Vagina (tissue), 2 donors: Measurements from ENCODE around the gene KAZALD1. TPM values are rescaled to one million over a fixed set of nuclear protein-coding genes. Genes with fewer than 3 reads are reported as not detected.
A peak's percentile ranks its signal among the peaks of the same experiment; 100 is the strongest.

Source experiments
- DNase-seq, 2 donors: peaks; one replicate each; pipeline ENCODE4 v3.0.0-alpha.2; 2017; ENCODE audit errors: extremely low spot score in 2 of 2
- H3K27ac ChIP-seq: fragments of 200-600 bp; sonication (generic); one replicate; pipeline ENCODE4 v1.5.1; 2019
- H3K27me3 ChIP-seq: fragments of 200-600 bp; sonication (generic); one replicate; pipeline ENCODE4 v1.5.1; 2019
- H3K36me3 ChIP-seq, 2 donors: fragments of 200-600 bp; sonication (generic); one replicate each; pipeline ENCODE4 v1.5.1; 2017 to 2019
- H3K4me1 ChIP-seq: fragments of 200-600 bp; sonication (generic); one replicate; pipeline ENCODE4 v1.5.1; 2019
- H3K4me3 ChIP-seq, 2 donors: fragments of 200-600 bp; sonication (generic); 1 replicate in 1 of 2; 2 replicates in 1 of 2; pipeline ENCODE4 v1.5.1; 2016 to 2019
- H3K9me3 ChIP-seq: fragments of 200-600 bp; sonication (generic); one replicate; pipeline ENCODE4 v1.5.1; 2019
- CTCF ChIP-seq, 3 experiments: fragments of 450-650 bp in 2 of 3; fragments of 200-600 bp in 1 of 3; sonication (generic) in 1 of 3; IDR thresholded peaks; one replicate each; pipeline ENCODE4 v1.5.1; 2017 to 2019; ENCODE audit warnings: antibody characterized with exemption in 3 of 3, mild to moderate bottlenecking in 2 of 3, moderate library complexity in 2 of 3
- POLR2A ChIP-seq, 2 donors: fragments of 450-650 bp; IDR thresholded peaks; one replicate each; pipeline ENCODE4 v1.6.1; 2017; ENCODE audit warnings: antibody characterized with exemption in 2 of 2, mild to moderate bottlenecking in 2 of 2, moderate library complexity in 2 of 2
- POLR2AphosphoS5 ChIP-seq, 2 donors: sonication (generic); formaldehyde crosslinking; IDR thresholded peaks; one replicate each; pipeline ENCODE4 v1.9.0; 2017; ENCODE audit warnings: antibody characterized with exemption in 2 of 2, mild to moderate bottlenecking in 2 of 2, low read depth in 1 of 2; ENCODE audit not compliant: insufficient read depth in 1 of 2
- intact Hi-C: fragments of 100-400 bp; cut with DNase I; formaldehyde crosslinking; loops from one replicate; pipeline ENCODE4 v1.15.1; 2023
- total RNA-seq: library from RNA; depleted of rRNA; stranded (reverse); fragments of >200 nt; gene quantifications from one replicate; pipeline ENCODE4 v1.2.3, GENCODE V29; 2016

Gene KAZALD1
- total RNA-seq, 1 donor from 2014 or later: 4.2 TPM

DNA sequence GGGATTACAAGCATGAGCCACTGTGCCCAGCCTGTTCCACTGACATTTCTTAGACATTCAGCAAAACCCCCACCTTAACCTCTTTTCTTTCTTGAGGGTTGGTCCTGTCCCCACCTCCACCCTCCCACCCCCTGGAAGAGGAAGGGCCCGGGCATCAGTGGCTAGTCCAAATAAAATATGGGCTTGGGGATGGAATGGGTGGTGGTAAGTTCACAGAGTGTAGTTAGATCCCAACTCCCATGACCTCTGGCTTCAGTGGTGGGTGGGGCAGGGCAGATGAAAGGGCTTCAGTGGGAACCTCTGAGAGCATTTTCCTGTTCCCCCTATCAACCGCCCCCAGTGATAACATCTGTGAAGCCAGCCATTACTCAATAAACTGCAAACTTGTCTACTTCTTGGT is 20.9 kb upstream of the KAZALD1 start:
- TF ChIP-seq CTCF (IDR thresholded peaks at IDR 0.05) (no peak), POLR2AphosphoS5 (IDR thresholded peaks at IDR 0.05; ENCODE audit: insufficient read depth in 1 of 2, low read depth in 1 of 2) (no peak), POLR2A (IDR thresholded peaks at IDR 0.05) (no peak)

DNA sequence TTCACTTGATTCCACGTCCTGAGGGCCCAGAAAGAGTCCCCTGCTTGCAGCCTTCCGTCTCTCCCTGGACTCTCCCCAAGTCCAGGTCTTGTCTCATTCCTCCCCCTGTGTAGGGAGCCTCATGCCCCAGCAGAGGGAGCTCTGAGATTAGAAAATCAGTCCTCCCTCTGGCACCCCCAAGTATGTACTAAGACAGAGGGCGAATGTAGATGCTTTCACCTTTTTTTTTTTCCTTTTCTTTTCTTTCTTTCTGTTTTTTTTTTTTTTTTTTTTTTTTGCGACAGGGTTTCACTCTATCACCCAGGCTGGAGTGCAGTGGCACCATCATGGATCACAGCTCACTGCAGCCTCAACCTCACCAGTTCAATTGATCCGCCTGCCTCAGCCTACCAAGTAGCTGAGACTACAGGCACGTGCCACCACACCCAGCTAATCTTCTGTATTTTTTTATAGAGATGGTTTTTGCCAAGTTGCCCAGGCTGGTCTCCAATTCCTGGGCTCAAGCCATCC is 20.5 kb upstream of the KAZALD1 start:
- TF ChIP-seq POLR2A (IDR thresholded peaks at IDR 0.05) (no peak), POLR2AphosphoS5 (IDR thresholded peaks at IDR 0.05; ENCODE audit: insufficient read depth in 1 of 2, low read depth in 1 of 2) (peak in 1 of 2 donors; percentile 43), CTCF (IDR thresholded peaks at IDR 0.05) (peak; percentile 50 to 71 (median 50))
- no peaks in the 10 kb centered on the region for H3K27me3 ChIP-seq
- peak overlapping the region; percentile 82 for H3K27ac ChIP-seq
- intact Hi-C loops: no loop called here
- no peaks in the 10 kb centered on the region for H3K9me3 ChIP-seq
- peaks cover 14% of the 10 kb centered on the region for H3K4me1 ChIP-seq
- no peak for DNase-seq
- peaks cover 0 to 23% of the 10 kb centered on the region in 2 donors for H3K36me3 ChIP-seq
- no peak overlapping the region for H3K4me3 ChIP-seq

More for the DNA sequence above, 20.9 kb upstream of the KAZALD1 start:
- Histone ChIP-seq H3K27me3 (no peaks in the 10 kb centered on the region), H3K4me1 (peaks cover 14% of the 10 kb centered on the region), H3K4me3 (no peak overlapping the region), H3K36me3 (peaks cover 0 to 28% of the 10 kb centered on the region in 2 donors), H3K9me3 (no peaks in the 10 kb centered on the region), H3K27ac (no peak overlapping the region)
- intact Hi-C loops: no loop called here
- DNase-seq: no peak

DNA sequence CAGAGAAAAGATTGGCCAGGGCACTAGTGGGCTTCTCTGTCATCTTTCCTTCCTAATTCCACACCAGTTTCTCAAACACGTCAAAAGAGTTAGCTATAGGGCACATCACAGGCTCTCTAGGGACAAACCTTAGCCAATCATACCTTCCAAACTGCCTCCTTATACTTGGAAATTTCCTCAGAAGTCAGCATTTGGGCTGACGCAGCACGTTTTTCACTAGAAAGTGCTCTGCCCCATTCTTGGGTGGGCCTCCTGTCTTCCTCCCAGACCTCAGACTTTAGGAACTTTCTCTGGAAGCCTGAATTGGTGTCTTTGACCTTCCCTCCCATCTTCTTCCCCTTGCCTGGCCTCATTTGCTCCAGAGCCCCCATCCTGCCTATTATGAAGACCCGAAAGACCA is 19.7 kb upstream of the KAZALD1 start:
- peaks cover 14% of the 10 kb centered on the region for H3K4me1 ChIP-seq
- intact Hi-C loops: loop anchor here (1.0 kb wide), 1 partner anchor 21 kb away; no protein-coding TSS in a partner anchor
- peak overlapping the region; percentile 82 for H3K27ac ChIP-seq
- H3K27me3 ChIP-seq: no peaks in the 10 kb centered on the region
- no peak for DNase-seq
- H3K4me3 ChIP-seq: peak overlapping the region; percentile 45 to 50
- H3K9me3 ChIP-seq: no peaks in the 10 kb centered on the region
- H3K36me3 ChIP-seq: peaks cover 0 to 15% of the 10 kb centered on the region in 2 donors
- TF ChIP-seq CTCF (IDR thresholded peaks at IDR 0.05): no peak
- no peak for TF ChIP-seq POLR2A (IDR thresholded peaks at IDR 0.05)
- no peak for TF ChIP-seq POLR2AphosphoS5 (IDR thresholded peaks at IDR 0.05; ENCODE audit: insufficient read depth in 1 of 2, low read depth in 1 of 2)

DNA sequence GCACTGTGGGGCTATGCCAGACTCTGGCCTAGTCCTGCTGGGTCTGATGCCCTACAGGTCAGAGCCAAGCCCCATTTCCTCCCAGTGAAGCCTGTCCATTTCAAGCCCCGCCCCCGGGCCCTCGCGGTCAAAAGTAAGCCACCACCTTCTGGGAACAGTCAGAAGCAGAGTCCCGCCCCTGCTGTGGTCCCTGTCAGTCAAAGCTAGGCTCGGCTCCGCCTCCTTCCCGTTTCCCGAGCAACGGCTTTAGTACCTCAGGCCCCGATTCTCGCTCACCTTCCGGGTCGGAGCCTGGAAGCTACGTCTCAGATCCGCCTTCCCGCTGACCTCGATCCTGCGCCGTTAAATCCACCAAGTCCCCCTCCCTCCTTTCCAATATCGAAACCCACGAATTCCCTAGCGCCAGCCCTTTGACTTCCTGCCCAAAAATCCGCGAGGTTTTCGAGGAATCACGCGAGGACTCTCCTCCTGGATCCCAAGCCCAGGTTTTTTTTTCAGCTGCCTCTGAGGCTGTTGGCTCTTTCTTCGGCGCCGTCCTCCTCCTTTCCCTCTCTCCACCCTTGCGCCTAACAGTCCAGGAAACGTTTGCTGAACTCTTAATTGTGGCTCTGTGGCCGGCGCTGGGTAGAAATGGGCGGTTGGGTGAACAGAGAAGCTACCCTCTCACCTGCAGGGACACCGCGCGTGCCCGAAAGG is 19.0 kb upstream of the KAZALD1 start:
- Histone ChIP-seq H3K27me3 (no peaks in the 10 kb centered on the region), H3K4me3 (peak overlapping the region; percentile 45 to 50)
- intact Hi-C loops: loop anchor here (1.0 kb wide), 1 partner anchor 20 kb away; no protein-coding TSS in a partner anchor

DNA sequence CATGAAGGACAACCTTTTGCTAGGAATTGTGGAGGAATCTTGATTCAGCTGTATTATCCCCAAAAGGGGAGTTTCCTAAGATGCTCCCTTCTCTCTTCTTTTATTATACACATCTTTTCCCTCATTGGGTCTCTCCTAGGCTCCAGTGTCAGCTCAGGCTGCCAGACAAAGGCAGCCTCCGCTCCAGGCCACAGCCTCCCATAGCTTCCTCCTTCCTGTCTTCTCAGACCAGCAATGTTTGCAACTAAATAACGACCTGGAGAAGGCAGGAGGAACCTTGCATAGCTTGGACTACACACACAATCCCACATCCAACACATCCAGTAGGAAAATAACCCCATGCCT is 18.5 kb upstream of the KAZALD1 start:
- TF ChIP-seq CTCF (IDR thresholded peaks at IDR 0.05): no peak
- peak overlapping the region; percentile 82 for H3K27ac ChIP-seq
- H3K4me3 ChIP-seq: peak overlapping the region; percentile 45 to 50
- no peaks in the 10 kb centered on the region for H3K9me3 ChIP-seq
- no peak for DNase-seq
- peaks cover 0 to 3% of the 10 kb centered on the region in 2 donors for H3K36me3 ChIP-seq
- H3K4me1 ChIP-seq: peaks cover 20% of the 10 kb centered on the region
- intact Hi-C loops: no loop called here
- H3K27me3 ChIP-seq: no peaks in the 10 kb centered on the region

More for the DNA sequence above, 19.0 kb upstream of the KAZALD1 start:
- H3K27ac ChIP-seq: peak overlapping the region; percentile 82
- H3K4me1 ChIP-seq: peaks cover 15% of the 10 kb centered on the region
- peak in 1 of 2 donors; percentile 97 for DNase-seq
- H3K36me3 ChIP-seq: peaks cover 0 to 8% of the 10 kb centered on the region in 2 donors
- TF ChIP-seq POLR2A (IDR thresholded peaks at IDR 0.05) (no peak), POLR2AphosphoS5 (IDR thresholded peaks at IDR 0.05; ENCODE audit: insufficient read depth in 1 of 2, low read depth in 1 of 2) (peak; percentile 87 to 94)
- no peaks in the 10 kb centered on the region for H3K9me3 ChIP-seq
